GM10266 (cell line): Measurements from ENCODE around the gene GPR4.

Experiments
- DNase-seq: peaks from one replicate; pipeline ENCODE4 v3.0.0; 2012; ENCODE audit errors: extremely low spot score
- CTCF ChIP-seq: IDR thresholded peaks from 2 replicates; pipeline ENCODE4 v1.5.1; 2012; ENCODE audit warnings: mild to moderate bottlenecking, low read depth; ENCODE audit not compliant: control insufficient read depth, insufficient read depth; ENCODE audit errors: missing control alignments

Gene GPR4

GRCh38 chr19:45592366-45592765 lies 9.6 kb downstream of the GPR4 start:
- TF ChIP-seq CTCF, result no peak
- DNase-seq, result no peak

DNA sequence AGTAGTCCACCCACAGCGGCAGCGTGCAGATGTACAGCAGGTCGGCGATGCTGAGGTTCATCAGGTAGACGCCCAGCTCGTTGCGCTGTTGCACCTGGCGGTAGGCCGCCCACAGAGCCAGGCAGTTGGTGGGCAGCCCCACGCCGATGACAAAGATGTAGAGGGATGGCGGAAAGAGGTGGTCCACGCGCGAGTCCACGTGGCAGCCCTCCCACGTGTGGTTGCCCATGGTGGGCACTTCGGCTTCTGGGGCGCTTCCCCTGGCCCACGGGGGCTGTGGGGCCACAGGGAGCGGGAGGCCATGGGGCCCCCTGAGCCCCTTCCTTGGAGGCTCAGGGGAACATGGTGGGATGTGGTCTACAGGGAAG lies 10.4 kb downstream of the GPR4 start:
- no peak for TF ChIP-seq CTCF
- DNase-seq, result no peak

GRCh38 chr19:45591004-45591637 lies 10.9 kb downstream of the GPR4 start:
- TF ChIP-seq CTCF, result peak; percentile 66
- peak; percentile 82 for DNase-seq

GRCh38 chr19:45590300-45591003 lies 11.6 kb downstream of the GPR4 start:
- no peak for TF ChIP-seq CTCF
- no peak for DNase-seq

DNA sequence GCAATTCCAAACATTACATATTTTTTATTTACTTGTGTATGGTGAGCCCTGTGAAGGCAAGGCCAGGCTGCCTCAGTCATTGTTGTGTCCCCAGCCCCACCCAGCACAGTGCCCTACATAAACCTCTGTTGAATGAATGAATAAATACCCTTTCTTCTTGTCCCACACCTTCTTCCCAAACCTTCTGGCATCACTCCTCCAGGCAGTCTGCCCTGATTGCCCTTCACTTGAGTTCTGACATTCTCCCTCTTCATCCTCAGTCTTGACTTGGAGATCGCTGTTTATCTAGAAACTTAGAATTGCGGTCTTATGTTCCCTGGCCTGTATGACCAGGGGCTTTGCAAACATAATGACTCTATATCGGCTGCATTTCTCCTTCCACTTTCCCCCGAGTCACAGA lies 12.2 kb downstream of the GPR4 start:
- no peak for DNase-seq
- no peak for TF ChIP-seq CTCF

- DNase-seq, result no peak
These were observed 14.1 kb downstream of the GPR4 start for GRCh38 chr19:45587873-45588272.

More at GRCh38 chr19:45587873-45588272, 14.1 kb downstream of the GPR4 start:
- TF ChIP-seq CTCF, result no peak
